GM23338 (cell line): ENCODE data around the gene DCTPP1. TPM values are rescaled to one million over a fixed set of nuclear protein-coding genes. Genes with fewer than 3 reads are reported as not detected.
A peak's percentile ranks its signal among the peaks of the same experiment; 100 is the strongest.

Experiments used
- ATAC-seq: fragments of 200-7000 bp; cut with Tn5 transposase; 3 replicates; pipeline ENCODE4 v1.9.1; 2020
- DNase-seq: peaks from one replicate; pipeline ENCODE4 v3.0.0-alpha.2; 2015; ENCODE audit warnings: low spot score
- H2AFZ ChIP-seq: fragments of 200-600 bp; sonication (generic); 2 replicates; pipeline ENCODE4 v1.8.0; 2016; ENCODE audit warnings: antibody characterized with exemption, mild to moderate bottlenecking, moderate library complexity
- H3F3A ChIP-seq: fragments of 200-600 bp; sonication (generic); replicated peaks from 2 replicates; pipeline ENCODE4 v1.8.0; 2017; ENCODE audit warnings: antibody characterized with exemption, mixed run types, low read depth
- H3K27ac ChIP-seq: fragments of 200-600 bp; sonication (generic); 2 replicates; pipeline ENCODE4 v1.6.1; 2016; ENCODE audit warnings: low read depth
- H3K27me3 ChIP-seq: fragments of 200-600 bp; sonication (generic); 2 replicates; pipeline ENCODE4 v1.8.0; 2016; ENCODE audit warnings: mild to moderate bottlenecking, mixed run types, moderate library complexity; ENCODE audit not compliant: insufficient read depth
- H3K36me3 ChIP-seq: fragments of 200-600 bp; sonication (generic); 2 replicates; pipeline ENCODE4 v1.8.0; 2016; ENCODE audit warnings: mild to moderate bottlenecking; ENCODE audit not compliant: insufficient read depth
- H3K4me1 ChIP-seq: fragments of 200-600 bp; sonication (generic); 2 replicates; pipeline ENCODE4 v1.8.0; 2016; ENCODE audit warnings: mild to moderate bottlenecking, moderate library complexity; ENCODE audit not compliant: insufficient read depth
- H3K4me2 ChIP-seq: fragments of 200-600 bp; sonication (generic); 2 replicates; pipeline ENCODE4 v1.7.1; 2017; ENCODE audit warnings: mixed run types
- H3K4me3 ChIP-seq: fragments of 200-600 bp; sonication (generic); 2 replicates; pipeline ENCODE4 v1.6.1; 2016; ENCODE audit warnings: mixed run types
- H3K79me2 ChIP-seq: fragments of 200-600 bp; sonication (generic); replicated peaks from 2 replicates; pipeline ENCODE4 v1.8.0; 2017; ENCODE audit warnings: mild to moderate bottlenecking; ENCODE audit not compliant: insufficient read depth
- H3K9me2 ChIP-seq: fragments of 200-600 bp; sonication (generic); 2 replicates; pipeline ENCODE4 v1.8.0; 2017; ENCODE audit not compliant: insufficient read depth
- H4K20me1 ChIP-seq: fragments of 200-600 bp; sonication (generic); replicated peaks from 2 replicates; pipeline ENCODE4 v1.8.0; 2017; ENCODE audit warnings: mild to moderate bottlenecking; ENCODE audit not compliant: insufficient read depth
- H3K27ac Mint-ChIP-seq: 2 replicates; pipeline ENCODE4 v1.8.0; 2020; ENCODE audit warnings: inconsistent platforms, mild to moderate bottlenecking, moderate library complexity, mixed read lengths
- H3K27me3 Mint-ChIP-seq: 3 replicates; pipeline ENCODE4 v1.8.0; 2022; ENCODE audit warnings: low read depth, mild to moderate bottlenecking, moderate library complexity, mixed read lengths, inconsistent platforms; ENCODE audit not compliant: insufficient read depth, poor library complexity
- H3K36me3 Mint-ChIP-seq: 3 replicates; pipeline ENCODE4 v1.8.0; 2021; ENCODE audit warnings: low read depth, mild to moderate bottlenecking, inconsistent platforms, moderate library complexity, mixed read lengths
- H3K4me1 Mint-ChIP-seq: 3 replicates; pipeline ENCODE4 v1.8.0; 2020; ENCODE audit warnings: mild to moderate bottlenecking, inconsistent platforms, mixed read lengths
- H3K4me3 Mint-ChIP-seq: 3 replicates; pipeline ENCODE4 v1.8.0; 2021; ENCODE audit warnings: moderate library complexity, mild to moderate bottlenecking, inconsistent platforms, mixed read lengths
- H3K9me3 Mint-ChIP-seq: 3 replicates; pipeline ENCODE4 v1.8.0; 2020; ENCODE audit warnings: moderate library complexity, mild to moderate bottlenecking, inconsistent platforms, mixed read lengths
- ETS1 ChIP-seq: IDR thresholded peaks from 2 replicates; pipeline ENCODE4 v1.6.1; 2016; ENCODE audit warnings: antibody characterized with exemption
- EZH2 ChIP-seq: fragments of 200-600 bp; sonication (generic); IDR thresholded peaks from one replicate; pipeline ENCODE4 v1.8.0; 2017; ENCODE audit warnings: antibody characterized with exemption, mild to moderate bottlenecking, low read depth; ENCODE audit not compliant: unreplicated experiment
- NANOG ChIP-seq: IDR thresholded peaks from 2 replicates; pipeline ENCODE4 v1.6.1; 2016; ENCODE audit warnings: antibody characterized with exemption, borderline replicate concordance
- POLR2AphosphoS5 ChIP-seq: IDR thresholded peaks from 2 replicates; pipeline ENCODE4 v1.6.1; 2016; ENCODE audit warnings: antibody characterized with exemption, low read depth
- REST ChIP-seq: IDR thresholded peaks from one replicate; pipeline ENCODE4 v1.6.1; 2018; ENCODE audit warnings: antibody characterized with exemption; ENCODE audit not compliant: unreplicated experiment
- STAT1 ChIP-seq: IDR thresholded peaks from one replicate; pipeline ENCODE4 v1.6.1; 2016; ENCODE audit warnings: antibody characterized with exemption; ENCODE audit not compliant: unreplicated experiment
- ZNF114 ChIP-seq: fragments of 250-450 bp; sonication (Bioruptor Pico); IDR thresholded peaks from 2 replicates; pipeline ENCODE4 v1.5.0; 2020; ENCODE audit warnings: mild to moderate bottlenecking, moderate library complexity
- ZNF462 ChIP-seq: fragments of 250-450 bp; sonication (Bioruptor Pico); IDR thresholded peaks from 2 replicates; pipeline ENCODE4 v1.5.0; 2020; ENCODE audit warnings: mild to moderate bottlenecking, moderate library complexity
- polyA plus RNA-seq: library from polyadenylated mRNA; unstranded; fragments of >200 nt; fragmentation: Nextera tagmentation; extraction: Ambion mirVana; gene quantifications from 2 replicates; pipeline ENCODE4 v1.2.1, GENCODE V29; 2016
- total RNA-seq: library from RNA; depleted of rRNA; stranded (reverse); fragments of >200 nt; shearing (Covaris generic); gene quantifications from 2 replicates; pipeline ENCODE4 v1.2.3, GENCODE V29; 2014

Gene DCTPP1
- total and polyA plus RNA-seq, 2 experiments from 2014 or later, result 54.1 to 58.3 TPM

- no peak overlapping the region for H3K27ac Mint-ChIP-seq
- H3K27me3 Mint-ChIP-seq, result peaks cover 11% of the 10 kb centered on the region
- peaks cover 19% of the 10 kb centered on the region; the same call in 2 of the 3 replicates for H3K9me3 Mint-ChIP-seq
- H3K4me3 Mint-ChIP-seq, result peak overlapping the region; percentile 74; the same call in 1 of the 3 replicates
- peaks cover 14% of the 10 kb centered on the region; the same call in 1 of the 2 replicates for H3K4me1 ChIP-seq
- no peak overlapping the region for H2AFZ ChIP-seq
- H3K4me3 ChIP-seq, result peak overlapping the region; percentile 77; the same call in 1 of the 2 replicates
- no peaks in the 10 kb centered on the region for H3K36me3 ChIP-seq
- DNase-seq (no peak), ATAC-seq (no peak)
- peaks cover 26% of the 10 kb centered on the region for H3K36me3 Mint-ChIP-seq
- H3K27me3 ChIP-seq, result no peaks in the 10 kb centered on the region
- peak overlapping the region; percentile 84 for H3K4me2 ChIP-seq
- peaks cover 25% of the 10 kb centered on the region for H3K4me1 Mint-ChIP-seq
- H4K20me1 ChIP-seq, result peaks cover 8% of the 10 kb centered on the region
- peaks cover 7% of the 10 kb centered on the region for H3K9me2 ChIP-seq
- TF ChIP-seq NANOG (no peak), POLR2AphosphoS5 (no peak), ZNF462 (CRISPR knock-in tag) (no peak), EZH2 (no peak), REST (no peak), ZNF114 (CRISPR knock-in tag) (no peak), STAT1 (no peak), ETS1 (no peak)
- H3K79me2 ChIP-seq, result peaks cover 13% of the 10 kb centered on the region
- H3K27ac ChIP-seq, result no peak overlapping the region
- peaks cover 6% of the 10 kb centered on the region; the same call in 1 of the 2 replicates for H3F3A ChIP-seq
Observed at GRCh38 chr16:30443631-30444030, 13.8 kb upstream of the DCTPP1 start.
